ENCODE measurements around the gene MYLK3. TPM values are rescaled to one million over a fixed set of nuclear protein-coding genes. Genes with fewer than 3 reads are reported as not detected.

The MYLK3 gene
- total and polyA plus RNA-seq, 2 donors (not counting 3 experiments of a cell fraction or from before 2014, with no cell fraction given) = not detected

DNA sequence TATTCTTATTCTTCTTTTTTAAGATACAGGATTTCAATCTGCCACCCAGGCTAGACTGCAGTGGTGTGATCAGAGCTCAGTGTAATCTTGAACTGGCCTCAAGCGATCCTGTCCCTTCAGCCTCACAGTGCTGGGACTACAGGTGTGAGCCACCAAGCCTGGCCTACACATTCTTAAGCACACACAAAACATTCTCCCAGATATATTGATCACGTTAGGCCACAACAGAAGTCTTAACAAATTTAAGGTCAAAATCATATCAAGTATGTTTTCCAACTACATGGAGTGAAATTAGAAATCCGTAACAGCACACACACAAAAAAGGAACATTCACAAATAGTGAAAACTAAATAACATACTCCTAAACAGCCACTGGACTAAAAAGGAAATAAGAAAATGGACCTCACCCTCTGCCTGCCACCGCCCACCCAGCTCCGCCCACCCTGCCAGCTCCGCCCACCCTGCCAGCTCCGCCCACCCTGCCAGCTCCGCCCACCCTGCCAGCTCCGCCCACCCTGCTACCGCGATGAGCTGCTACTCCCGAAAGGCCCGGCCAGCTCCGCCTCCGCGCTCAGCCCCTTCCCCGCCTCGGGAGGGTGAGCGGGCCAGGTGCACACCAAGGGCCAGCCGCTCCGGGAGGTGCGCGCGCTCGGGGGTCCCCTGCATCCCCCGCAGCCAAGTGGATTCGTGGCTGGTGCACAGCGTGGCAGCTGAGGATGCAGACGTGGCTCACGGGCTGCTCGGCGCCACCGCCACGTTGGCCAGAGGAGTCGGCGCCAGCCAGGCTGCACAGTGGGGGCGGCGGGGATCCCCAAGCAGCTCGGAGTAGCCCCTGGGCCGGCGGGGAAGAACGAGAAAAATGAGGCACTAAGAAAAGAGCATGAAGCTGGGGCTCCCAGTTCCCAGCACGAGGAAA, 41.6 kb upstream of the MYLK3 start:
- no peak for TF ChIP-seq CTCF (IDR thresholded peaks at IDR 0.05; ENCODE audit: extremely low read depth in 1 of 2, insufficient read depth in 1 of 2, low read depth in 1 of 2, low read length in 2 of 2)
- peak; percentile 68 for TF ChIP-seq POLR2A (IDR thresholded peaks at IDR 0.05; ENCODE audit: low read depth, low read length)
- intact Hi-C loops (cut with micrococcal nuclease) = loop anchor here (1.0 to 5.0 kb wide), 2 partner anchors 42 to 102 kb away; partner anchors contain the start of genes C16orf87, ORC6 and VPS35

More for the DNA sequence above, 41.6 kb upstream of the MYLK3 start:
- peak overlapping the region; percentile 0 for H3K27ac ChIP-seq (ENCODE audit: insufficient read depth, low read depth, low read length)
- peak overlapping the region; percentile 37 for H3K4me2 ChIP-seq (ENCODE audit: insufficient read depth, low read length)
- DNase-seq (ENCODE audit: low read depth, low spot score) = peak; percentile 80
- H3K9me3 ChIP-seq (replicated peaks; ENCODE audit: control insufficient read depth, insufficient read depth, low read length) = no peaks in the 10 kb centered on the region
- dilution Hi-C loops (cut with MboI; ENCODE audit: extremely low pct_ligation_motif_present, low sequenced_read_pairs) = no loop called here
- H3K27me3 ChIP-seq (ENCODE audit: control insufficient read depth in 2 of 2, insufficient read depth in 2 of 2, low read length in 2 of 2) = peaks cover 7 to 10% of the 10 kb centered on the region in 2 experiments
- H3K4me3 ChIP-seq (replicated peaks in 1 of 3; ENCODE audit: insufficient read depth in 1 of 3, low read depth in 1 of 3, low read length in 3 of 3) = peak overlapping the region; percentile 17 to 58 (median 51)
- ChIA-PET CTCF (interaction anchor here (0.6 to 5.7 kb wide), 5 partner anchors 12 to 1375 kb away, joined by 3 to 42 read pairs (median 5); no protein-coding TSS in a partner anchor), POLR2A (interaction anchor here (0.6 to 0.9 kb wide), 7 partner anchors 14 to 130 kb away, joined by 3 to 11 read pairs (median 3); partner anchors contain the start of gene C16orf87)
- FAIRE-seq = peak; percentile 42
- H2AFZ ChIP-seq (ENCODE audit: low read depth, low read length) = peak overlapping the region; percentile 94
- no TSS peak for BruUV-seq (replicated peaks)
- peak overlapping the region; percentile 67 for H3K9ac ChIP-seq (replicated peaks; ENCODE audit: extremely low read depth, insufficient read depth, low read length)
- H3K79me2 ChIP-seq (ENCODE audit: control insufficient read depth, insufficient read depth, low read length) = no peaks in the 10 kb centered on the region
- no peaks in the 10 kb centered on the region for H3K9me1 ChIP-seq (replicated peaks; ENCODE audit: control insufficient read depth, extremely low read depth, insufficient read depth, low read length)
- no peaks in the 10 kb centered on the region for H3K36me3 ChIP-seq (ENCODE audit: control insufficient read depth in 2 of 2, extremely low read depth in 1 of 2, insufficient read depth in 2 of 2, low read length in 2 of 2)
- H4K20me1 ChIP-seq (replicated peaks; ENCODE audit: control insufficient read depth, extremely low read depth, insufficient read depth, low read length) = no peaks in the 10 kb centered on the region
- peaks cover 2% of the 10 kb centered on the region for H3K4me1 ChIP-seq (ENCODE audit: control insufficient read depth, extremely low read depth, insufficient read depth, low read length)
